OCI-LY3 (cell line): ENCODE data around the gene NRGN.

Source experiments
- H2AFZ ChIP-seq: fragments of 200-600, 300-600 bp; shearing (Covaris generic); 2 replicates; pipeline ENCODE4 v1.6.0; 2014; ENCODE audit warnings: antibody characterized with exemption, low read depth, low read length
- H3K27ac ChIP-seq: fragments of 200-600, 300-600 bp; sonication (generic); 2 replicates; pipeline ENCODE4 v1.5.1; 2014; ENCODE audit warnings: mild to moderate bottlenecking, low read length, moderate library complexity, mixed read lengths
- H3K27me3 ChIP-seq: fragments of 200-600, 300-600 bp; sonication (generic); 2 replicates; pipeline ENCODE4 v1.6.1; 2014; ENCODE audit warnings: low read depth, low read length, mixed read lengths
- H3K36me3 ChIP-seq: fragments of 200-600, 300-600 bp; sonication (generic); replicated peaks from 2 replicates; pipeline ENCODE3; 2014; ENCODE audit warnings: low read depth, low read length, mixed read lengths
- H3K4me1 ChIP-seq: fragments of 300-600, 200-600 bp; sonication (generic); 2 replicates; pipeline ENCODE4 v1.6.1; 2014; ENCODE audit warnings: low read length, mixed read lengths
- H3K4me2 ChIP-seq: fragments of 200-600, 300-600 bp; sonication (generic); 2 replicates; pipeline ENCODE4 v1.6.1; 2014; ENCODE audit warnings: low read length, mixed read lengths
- H3K4me3 ChIP-seq: fragments of 300-600, 200-600 bp; sonication (generic); 2 replicates; pipeline ENCODE4 v1.5.1; 2014; ENCODE audit warnings: antibody characterized with exemption, mild to moderate bottlenecking, low read length, moderate library complexity
- H3K79me2 ChIP-seq: fragments of 300-600, 200-600 bp; shearing (Covaris generic); 2 replicates; pipeline ENCODE4 v1.6.1; 2014; ENCODE audit warnings: mild to moderate bottlenecking, low read length, mixed read lengths
- H3K9ac ChIP-seq: fragments of 300-600, 200-600 bp; shearing (Covaris generic); 2 replicates; pipeline ENCODE4 v1.6.0; 2014; ENCODE audit warnings: mild to moderate bottlenecking, low read length, moderate library complexity
- H3K9me3 ChIP-seq: fragments of 200-600, 300-600 bp; shearing (Covaris generic); 2 replicates; pipeline ENCODE4 v1.6.1; 2014; ENCODE audit warnings: low read length, mixed read lengths; ENCODE audit not compliant: insufficient read depth
- H4K20me1 ChIP-seq: fragments of 200-600, 300-600 bp; sonication (generic); 2 replicates; pipeline ENCODE4 v1.6.1; 2016; ENCODE audit warnings: low read length, mixed read lengths; ENCODE audit not compliant: insufficient read depth
- CTCF ChIP-seq: fragments of 200-600, 300-600 bp; sonication (generic); IDR thresholded peaks from 2 replicates; pipeline ENCODE4 v1.5.1; 2014; ENCODE audit warnings: antibody characterized with exemption, low read length, low read depth
- EZH2phosphoT487 ChIP-seq: fragments of 200-600 bp; shearing (Covaris generic); IDR thresholded peaks from 2 replicates; pipeline ENCODE4 v1.6.1; 2018; ENCODE audit warnings: antibody characterized with exemption, mixed run types, low read depth

The NRGN gene

GRCh38 chr11:124724979-124725718 is 14.6 kb upstream of the NRGN start:
- Histone ChIP-seq H3K4me2 (peak overlapping the region; percentile 67), H2AFZ (peak overlapping the region; percentile 49), H3K4me3 (peak overlapping the region; percentile 52), H3K27me3 (peaks cover 16% of the 10 kb centered on the region), H3K36me3 (no peaks in the 10 kb centered on the region), H3K27ac (no peak overlapping the region), H3K9me3 (no peaks in the 10 kb centered on the region), H3K79me2 (no peaks in the 10 kb centered on the region), H3K4me1 (peaks cover 12% of the 10 kb centered on the region), H4K20me1 (no peaks in the 10 kb centered on the region), H3K9ac (no peak overlapping the region)
- TF ChIP-seq EZH2phosphoT487 (no peak), CTCF (no peak)

- peak overlapping the region; percentile 49; the same call in 1 of the 2 replicates for H2AFZ ChIP-seq
- H3K4me3 ChIP-seq: no peak overlapping the region
- H3K36me3 ChIP-seq: no peaks in the 10 kb centered on the region
Observed at GRCh38 chr11:124725719-124726105, 14.0 kb upstream of the NRGN start.

GRCh38 chr11:124727474-124727873 is 12.3 kb upstream of the NRGN start:
- Histone ChIP-seq H3K4me3 (no peak overlapping the region), H3K4me2 (no peak overlapping the region), H2AFZ (no peak overlapping the region), H3K4me1 (peaks cover 12% of the 10 kb centered on the region), H3K79me2 (no peaks in the 10 kb centered on the region), H4K20me1 (no peaks in the 10 kb centered on the region), H3K9me3 (no peaks in the 10 kb centered on the region), H3K9ac (no peak overlapping the region), H3K27ac (no peak overlapping the region), H3K36me3 (no peaks in the 10 kb centered on the region), H3K27me3 (peaks cover 11% of the 10 kb centered on the region)
- no peak for TF ChIP-seq EZH2phosphoT487
- no peak for TF ChIP-seq CTCF

More at GRCh38 chr11:124725719-124726105, 14.0 kb upstream of the NRGN start:
- H3K79me2 ChIP-seq: no peaks in the 10 kb centered on the region
- no peaks in the 10 kb centered on the region for H4K20me1 ChIP-seq
- peak overlapping the region; percentile 67 for H3K4me2 ChIP-seq
- H3K9me3 ChIP-seq: no peaks in the 10 kb centered on the region
- H3K4me1 ChIP-seq: peaks cover 12% of the 10 kb centered on the region
- no peak for TF ChIP-seq CTCF
- no peak for TF ChIP-seq EZH2phosphoT487
- H3K27ac ChIP-seq: no peak overlapping the region
- H3K27me3 ChIP-seq: peaks cover 16% of the 10 kb centered on the region
- no peak overlapping the region for H3K9ac ChIP-seq

- Histone ChIP-seq H3K79me2 (no peaks in the 10 kb centered on the region), H3K4me2 (no peak overlapping the region), H4K20me1 (no peaks in the 10 kb centered on the region), H3K9ac (no peak overlapping the region), H3K27ac (no peak overlapping the region), H3K4me1 (peaks cover 12% of the 10 kb centered on the region), H3K4me3 (no peak overlapping the region), H3K9me3 (no peaks in the 10 kb centered on the region), H3K27me3 (peaks cover 11% of the 10 kb centered on the region; the same call in 1 of the 2 replicates), H3K36me3 (no peaks in the 10 kb centered on the region), H2AFZ (no peak overlapping the region)
- TF ChIP-seq CTCF: no peak
- TF ChIP-seq EZH2phosphoT487: no peak
Observed at GRCh38 chr11:124728134-124728533, 11.6 kb upstream of the NRGN start.
